Measurements from ENCODE around the gene RAI1. TPM values are rescaled to one million over a fixed set of nuclear protein-coding genes. Genes with fewer than 3 reads are reported as not detected.

Gene RAI1
- total RNA-seq, 1 donor from 2014 or later = 38.1 TPM

- H3K36me3 ChIP-seq = no peaks in the 10 kb centered on the region
- H3K27me3 ChIP-seq = no peaks in the 10 kb centered on the region
- ATAC-seq (no peak), DNase-seq (no peak)
- no peak overlapping the region for H3K4me3 ChIP-seq
- intact Hi-C loops (cut with DNase I) = no loop called here
- TF ChIP-seq, protein P1, sequence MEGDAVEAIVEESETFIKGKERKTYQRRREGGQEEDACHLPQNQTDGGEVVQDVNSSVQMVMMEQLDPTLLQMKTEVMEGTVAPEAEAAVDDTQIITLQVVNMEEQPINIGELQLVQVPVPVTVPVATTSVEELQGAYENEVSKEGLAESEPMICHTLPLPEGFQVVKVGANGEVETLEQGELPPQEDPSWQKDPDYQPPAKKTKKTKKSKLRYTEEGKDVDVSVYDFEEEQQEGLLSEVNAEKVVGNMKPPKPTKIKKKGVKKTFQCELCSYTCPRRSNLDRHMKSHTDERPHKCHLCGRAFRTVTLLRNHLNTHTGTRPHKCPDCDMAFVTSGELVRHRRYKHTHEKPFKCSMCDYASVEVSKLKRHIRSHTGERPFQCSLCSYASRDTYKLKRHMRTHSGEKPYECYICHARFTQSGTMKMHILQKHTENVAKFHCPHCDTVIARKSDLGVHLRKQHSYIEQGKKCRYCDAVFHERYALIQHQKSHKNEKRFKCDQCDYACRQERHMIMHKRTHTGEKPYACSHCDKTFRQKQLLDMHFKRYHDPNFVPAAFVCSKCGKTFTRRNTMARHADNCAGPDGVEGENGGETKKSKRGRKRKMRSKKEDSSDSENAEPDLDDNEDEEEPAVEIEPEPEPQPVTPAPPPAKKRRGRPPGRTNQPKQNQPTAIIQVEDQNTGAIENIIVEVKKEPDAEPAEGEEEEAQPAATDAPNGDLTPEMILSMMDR (IDR thresholded peaks at IDR 0.05) = no peak
- peaks cover 61% of the 10 kb centered on the region for H3K4me1 ChIP-seq
- no peaks in the 10 kb centered on the region for H3K9me3 ChIP-seq
- peak overlapping the region; percentile 98 for H3K27ac ChIP-seq
Measured at GRCh38 chr17:17692353-17693252, 11.3 kb downstream of the RAI1 start.

DNA sequence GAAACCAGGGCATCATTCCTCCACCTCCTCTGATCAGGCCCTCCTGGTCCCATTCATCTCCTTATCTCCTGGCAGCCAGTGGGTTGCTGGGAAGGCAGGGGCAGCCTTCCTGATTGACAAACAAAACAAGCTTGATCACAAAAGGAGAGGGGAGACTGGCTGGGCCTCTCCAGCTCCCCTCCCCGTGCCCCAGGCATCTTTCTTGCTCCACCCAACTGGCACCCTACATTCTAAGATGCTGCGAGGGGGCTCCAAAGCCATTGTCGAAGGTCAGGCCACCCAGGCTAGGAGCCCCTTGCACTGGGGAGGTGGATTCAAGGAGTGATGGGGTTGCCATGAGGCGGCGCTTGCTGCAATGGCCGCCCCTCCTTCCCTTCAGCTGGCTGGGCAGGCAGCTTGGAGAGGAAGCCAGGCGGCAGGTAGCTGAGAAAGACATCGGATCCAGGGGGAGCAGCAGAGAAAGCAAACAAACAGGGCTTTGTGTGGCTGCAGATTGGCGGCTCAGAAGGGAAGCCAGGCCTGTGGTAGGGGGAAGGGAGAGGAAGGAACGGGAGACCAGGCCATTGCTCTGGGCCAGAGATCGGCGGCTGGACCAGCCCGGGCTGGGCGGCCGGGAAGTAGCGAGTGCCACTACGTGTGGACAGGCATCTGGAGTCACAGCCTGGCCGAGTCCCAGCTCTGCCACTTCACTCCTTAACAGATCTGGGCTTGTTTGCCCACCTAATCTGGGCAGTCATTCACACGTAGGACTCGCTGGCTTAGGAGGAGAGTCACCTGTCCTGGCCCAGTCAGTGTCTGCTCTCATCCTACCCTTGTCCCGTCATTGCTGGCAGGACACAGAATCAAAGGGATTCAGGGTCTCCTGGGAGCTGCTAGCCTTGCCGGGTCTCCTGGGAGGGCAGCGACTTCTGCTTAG, 12.3 kb downstream of the RAI1 start:
- TF ChIP-seq, protein P1 (IDR thresholded peaks at IDR 0.05) = no peak
- intact Hi-C loops (cut with DNase I) = no loop called here
- H3K4me3 ChIP-seq = peak overlapping the region; percentile 82
- no peaks in the 10 kb centered on the region for H3K36me3 ChIP-seq
- peak overlapping the region; percentile 98 for H3K27ac ChIP-seq
- no peaks in the 10 kb centered on the region for H3K9me3 ChIP-seq
- DNase-seq (peak; percentile 88), ATAC-seq (peak; percentile 55)
- peaks cover 59% of the 10 kb centered on the region for H3K4me1 ChIP-seq
- no peaks in the 10 kb centered on the region for H3K27me3 ChIP-seq

DNA sequence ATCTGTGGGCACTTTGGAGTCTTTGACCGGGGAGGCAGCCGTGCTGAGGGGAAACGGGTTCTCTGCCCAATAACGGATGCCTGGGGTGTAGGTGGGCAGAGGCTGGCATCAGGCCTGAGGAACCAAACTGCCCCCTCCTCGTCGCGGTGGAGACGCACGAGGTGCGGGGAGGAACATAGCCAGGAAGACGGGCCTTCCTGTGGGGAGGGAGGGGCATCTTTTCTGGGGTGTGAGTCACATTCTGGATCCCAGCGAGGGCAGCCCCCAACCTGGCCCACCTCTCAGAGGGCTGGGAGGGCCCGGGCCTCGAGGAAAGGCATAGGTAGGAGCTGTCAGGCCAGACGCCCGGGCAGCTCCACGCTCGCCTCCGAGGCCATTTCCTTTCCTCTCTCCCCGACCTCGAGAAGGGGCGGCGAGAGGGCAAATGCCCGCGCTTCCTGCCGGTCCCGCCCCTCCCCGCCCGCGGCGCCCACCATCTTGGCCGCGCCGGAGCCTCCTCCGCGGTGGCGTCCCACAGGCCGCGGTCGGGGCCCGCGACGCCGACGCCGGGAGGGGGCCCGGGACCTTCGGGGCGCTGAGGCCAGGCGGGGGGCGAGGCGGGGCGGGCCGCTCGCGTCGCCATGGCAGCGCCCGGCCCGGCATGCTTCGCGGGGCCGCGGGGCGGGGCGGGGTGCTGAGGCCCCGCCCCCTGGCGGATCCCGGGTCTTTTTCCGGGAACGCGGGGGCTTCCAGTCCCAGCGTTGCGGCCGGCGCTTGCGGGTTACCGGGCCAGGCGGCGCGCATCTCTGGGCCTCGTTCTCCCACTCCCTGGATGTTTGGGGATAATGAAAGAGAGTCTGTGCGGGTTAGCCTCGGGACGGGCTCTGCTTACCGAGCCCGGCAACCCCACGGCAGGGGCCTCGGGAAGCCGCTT, 13.2 kb downstream of the RAI1 start:
- no peaks in the 10 kb centered on the region for H3K36me3 ChIP-seq
- H3K27ac ChIP-seq = peak overlapping the region; percentile 98
- ATAC-seq = peak; percentile 82
- H3K27me3 ChIP-seq = no peaks in the 10 kb centered on the region
- TF ChIP-seq, protein P1 (IDR thresholded peaks at IDR 0.05) = no peak
- no peaks in the 10 kb centered on the region for H3K9me3 ChIP-seq
- intact Hi-C loops (cut with DNase I) = no loop called here
- peaks cover 69% of the 10 kb centered on the region for H3K4me1 ChIP-seq
- peak overlapping the region; percentile 82 for H3K4me3 ChIP-seq
- peak; percentile 88 for DNase-seq

DNA sequence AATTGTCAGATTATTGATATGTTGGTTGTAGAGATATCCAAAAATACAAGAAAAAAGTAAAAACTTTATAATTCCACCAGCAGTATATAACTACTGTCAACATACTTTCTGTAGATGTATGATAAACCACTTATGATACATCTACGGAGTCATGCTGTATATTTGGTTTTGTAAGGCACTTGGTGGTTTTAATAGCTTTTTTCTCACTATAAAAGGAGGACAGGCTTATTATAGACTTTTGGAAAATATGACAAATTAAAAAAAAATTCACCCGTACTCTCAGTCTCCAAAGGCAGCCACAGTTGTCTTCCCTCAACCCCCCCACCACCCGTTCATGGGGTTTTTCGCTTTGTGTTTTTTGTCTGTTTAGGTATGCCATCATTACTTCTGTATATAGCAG, 14.8 kb downstream of the RAI1 start:
- no peaks in the 10 kb centered on the region for H3K27me3 ChIP-seq
- H3K27ac ChIP-seq = peak overlapping the region; percentile 98
- intact Hi-C loops (cut with DNase I) = no loop called here
- TF ChIP-seq, protein P1 (IDR thresholded peaks at IDR 0.05) = no peak
- DNase-seq = no peak
- no peak overlapping the region for H3K4me3 ChIP-seq
- H3K36me3 ChIP-seq = no peaks in the 10 kb centered on the region
- H3K4me1 ChIP-seq = peaks cover 66% of the 10 kb centered on the region
- no peaks in the 10 kb centered on the region for H3K9me3 ChIP-seq
- ATAC-seq = no peak
